GM12801 (cell line): ENCODE data around the gene CTIF.

ENCODE experiments used
- CTCF ChIP-seq: IDR thresholded peaks from one replicate; pipeline ENCODE4 v1.5.1; 2011; ENCODE audit warnings: control low read depth; ENCODE audit not compliant: insufficient read length; ENCODE audit errors: extremely low read depth

CTIF gene

GRCh38 chr18:48723837-48724236 lies 185.0 kb downstream of the CTIF start:
- no peak for TF ChIP-seq CTCF

GRCh38 chr18:48724442-48724841 lies 185.6 kb downstream of the CTIF start:
- TF ChIP-seq CTCF = no peak

- no peak for TF ChIP-seq CTCF
These were observed 186.1 kb downstream of the CTIF start for GRCh38 chr18:48724939-48725338.

- TF ChIP-seq CTCF = no peak
These were observed 186.7 kb downstream of the CTIF start for GRCh38 chr18:48725562-48725961.

GRCh38 chr18:48727681-48728080 lies 188.8 kb downstream of the CTIF start:
- no peak for TF ChIP-seq CTCF

GRCh38 chr18:48728204-48728833 lies 189.5 kb downstream of the CTIF start:
- no peak for TF ChIP-seq CTCF

GRCh38 chr18:48729404-48729803 lies 190.6 kb downstream of the CTIF start:
- TF ChIP-seq CTCF = no peak

GRCh38 chr18:48730010-48730409 lies 191.2 kb downstream of the CTIF start:
- no peak for TF ChIP-seq CTCF
